Karpas-422 (cell line): ENCODE data around the gene HAPLN2. TPM values are rescaled to one million over a fixed set of nuclear protein-coding genes. Genes with fewer than 3 reads are reported as not detected.
"Not testable (repeated sequence)": the region's sequence is repeated elsewhere in the genome, so short reads cannot be mapped to it uniquely, and the experiment has no call there.

Experiments used
- DNase-seq: peaks from one replicate; pipeline ENCODE4 v3.0.0-alpha.2; 2015
- H2AFZ ChIP-seq: fragments of 200-600 bp; sonication (generic); 2 replicates; pipeline ENCODE4 v1.6.1; 2014; ENCODE audit warnings: antibody characterized with exemption, low read length, mixed read lengths
- H3K27ac ChIP-seq: fragments of 200-600 bp; sonication (generic); 2 replicates; pipeline ENCODE4 v1.5.1; 2014; ENCODE audit warnings: mild to moderate bottlenecking, low read length, moderate library complexity
- H3K27me3 ChIP-seq: fragments of 200-600 bp; sonication (generic); 2 replicates; pipeline ENCODE4 v1.6.1; 2014; ENCODE audit warnings: low read length, mixed read lengths
- H3K36me3 ChIP-seq: fragments of 200-600 bp; sonication (generic); 2 replicates; pipeline ENCODE4 v1.6.1; 2014; ENCODE audit warnings: low read length, mixed read lengths; ENCODE audit not compliant: insufficient read depth
- H3K4me1 ChIP-seq: fragments of 200-600 bp; sonication (generic); 2 replicates; pipeline ENCODE4 v1.6.1; 2014; ENCODE audit warnings: mild to moderate bottlenecking, low read length, mixed read lengths
- H3K4me2 ChIP-seq: fragments of 200-600 bp; sonication (generic); 2 replicates; pipeline ENCODE4 v1.6.1; 2014; ENCODE audit warnings: low read length, low read depth, mild to moderate bottlenecking; ENCODE audit not compliant: poor library complexity, severe bottlenecking
- H3K4me3 ChIP-seq: fragments of 200-600 bp; sonication (generic); 2 replicates; pipeline ENCODE4 v1.5.1; 2014; ENCODE audit warnings: mild to moderate bottlenecking, antibody characterized with exemption, low read length, mixed read lengths
- H3K79me2 ChIP-seq: fragments of 200-600 bp; sonication (generic); 2 replicates; pipeline ENCODE4 v1.6.1; 2014; ENCODE audit warnings: mild to moderate bottlenecking, low read length, mixed read lengths
- H3K9ac ChIP-seq: fragments of 200-600 bp; sonication (generic); 2 replicates; pipeline ENCODE4 v1.6.0; 2014; ENCODE audit warnings: low read length
- H3K9me2 ChIP-seq: fragments of 200-600 bp; sonication (generic), shearing (Covaris generic); replicated peaks from 2 replicates; pipeline ENCODE4 v1.6.0; 2014; ENCODE audit warnings: mild to moderate bottlenecking, low read length, moderate library complexity; ENCODE audit not compliant: insufficient read depth
- H3K9me3 ChIP-seq: fragments of 300-700, 200-600 bp; sonication (generic); 2 replicates; pipeline ENCODE4 v1.6.1; 2014; ENCODE audit warnings: low read length, mixed read lengths
- H4K20me1 ChIP-seq: fragments of 200-600 bp; sonication (generic); 2 replicates; pipeline ENCODE4 v1.6.1; 2014; ENCODE audit warnings: mild to moderate bottlenecking, antibody characterized with exemption, low read length, low read depth; ENCODE audit not compliant: insufficient read depth
- total RNA-seq: library from RNA; depleted of rRNA; stranded (reverse); fragments of >200 nt; shearing (Covaris generic); gene quantifications from 2 replicates; pipeline ENCODE4 v1.2.3, GENCODE V29; 2014; ENCODE audit warnings: low replicate concordance

The HAPLN2 gene
- total RNA-seq, 1 experiment from 2014 or later, result not detected

DNA sequence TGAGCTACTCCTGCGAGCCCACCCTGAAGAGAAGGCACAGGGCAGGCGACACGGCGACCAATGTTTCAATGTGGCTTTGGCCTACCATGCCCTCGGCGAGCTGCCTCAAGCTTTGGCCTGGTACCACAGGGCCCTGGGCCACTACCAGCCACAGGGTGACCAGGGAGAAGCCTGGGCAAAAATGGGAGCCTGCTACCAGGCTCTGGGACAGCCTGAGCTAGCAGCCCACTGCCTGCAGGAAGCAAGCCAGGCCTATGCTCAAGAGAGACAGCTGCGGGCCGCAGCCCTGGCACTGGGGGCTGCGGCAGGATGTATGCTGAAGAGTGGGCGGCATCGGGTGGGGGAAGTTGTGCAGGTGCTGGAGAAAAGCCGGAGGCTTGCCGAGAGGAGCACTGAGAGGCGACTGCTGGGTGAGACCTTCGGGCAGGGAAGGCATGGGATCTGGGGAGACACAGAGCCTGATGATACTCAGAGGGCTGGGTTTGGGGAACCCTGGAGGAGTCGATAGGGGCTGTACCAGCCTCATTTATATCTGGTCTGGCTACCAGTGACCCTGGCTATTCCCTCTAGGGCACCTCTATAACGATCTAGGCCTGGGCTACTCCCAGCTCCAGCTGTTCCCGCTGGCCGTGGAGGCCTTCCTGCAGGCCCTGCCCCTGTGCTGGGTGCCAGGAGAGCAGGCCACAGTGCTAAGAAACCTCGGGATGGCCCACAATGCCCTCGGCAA lies 37.4 kb upstream of the HAPLN2 start:
- DNase-seq, result peak; percentile 57
- no peaks in the 10 kb centered on the region for H3K9me3 ChIP-seq
- no peaks in the 10 kb centered on the region for H3K79me2 ChIP-seq
- H4K20me1 ChIP-seq, result no peaks in the 10 kb centered on the region
- peak overlapping the region; percentile 48 for H3K4me2 ChIP-seq
- peak overlapping the region; percentile 59 for H3K9ac ChIP-seq
- H3K36me3 ChIP-seq, result no peaks in the 10 kb centered on the region
- H3K4me3 ChIP-seq, result peak overlapping the region; percentile 48
- H3K4me1 ChIP-seq, result peaks cover 33% of the 10 kb centered on the region
- H3K27ac ChIP-seq, result peak overlapping the region; percentile 23; the same call in 1 of the 2 replicates
- peak overlapping the region; percentile 62; the same call in 1 of the 2 replicates for H2AFZ ChIP-seq
- no peaks in the 10 kb centered on the region for H3K9me2 ChIP-seq
- no peaks in the 10 kb centered on the region for H3K27me3 ChIP-seq

DNA sequence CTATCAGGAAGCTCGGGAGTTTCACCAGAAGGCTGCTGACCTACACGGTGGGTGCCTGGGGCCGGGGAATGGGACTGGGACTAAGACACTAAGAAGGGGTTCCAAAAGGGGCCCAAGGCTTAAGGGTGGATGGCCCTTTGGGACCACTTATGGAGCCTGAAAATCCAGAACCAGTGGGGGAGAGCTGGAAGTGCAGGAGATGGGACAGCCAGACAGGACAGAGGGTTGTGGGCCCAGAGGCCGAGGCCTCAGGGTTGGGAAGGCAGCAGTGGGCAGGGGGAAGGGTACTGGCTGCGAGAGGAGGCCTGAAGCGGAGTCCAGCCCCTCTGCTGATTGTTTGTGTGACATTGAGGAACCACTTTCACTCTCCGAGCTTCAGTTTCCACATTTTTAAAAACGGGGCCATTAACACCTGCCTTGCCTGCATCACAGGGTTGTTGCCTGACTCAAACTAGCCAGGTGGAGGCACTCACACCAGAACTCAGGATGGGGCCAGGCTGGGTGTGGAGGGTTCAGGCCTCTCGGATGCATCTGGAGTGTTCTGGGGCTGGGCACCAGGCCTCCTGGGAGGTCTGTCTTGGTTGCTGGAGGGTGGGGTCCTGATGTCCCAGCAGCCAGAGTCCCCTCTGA lies 36.7 kb upstream of the HAPLN2 start:
- peak overlapping the region; percentile 48 for H3K4me3 ChIP-seq
- peak overlapping the region; percentile 48 for H3K4me2 ChIP-seq

DNA sequence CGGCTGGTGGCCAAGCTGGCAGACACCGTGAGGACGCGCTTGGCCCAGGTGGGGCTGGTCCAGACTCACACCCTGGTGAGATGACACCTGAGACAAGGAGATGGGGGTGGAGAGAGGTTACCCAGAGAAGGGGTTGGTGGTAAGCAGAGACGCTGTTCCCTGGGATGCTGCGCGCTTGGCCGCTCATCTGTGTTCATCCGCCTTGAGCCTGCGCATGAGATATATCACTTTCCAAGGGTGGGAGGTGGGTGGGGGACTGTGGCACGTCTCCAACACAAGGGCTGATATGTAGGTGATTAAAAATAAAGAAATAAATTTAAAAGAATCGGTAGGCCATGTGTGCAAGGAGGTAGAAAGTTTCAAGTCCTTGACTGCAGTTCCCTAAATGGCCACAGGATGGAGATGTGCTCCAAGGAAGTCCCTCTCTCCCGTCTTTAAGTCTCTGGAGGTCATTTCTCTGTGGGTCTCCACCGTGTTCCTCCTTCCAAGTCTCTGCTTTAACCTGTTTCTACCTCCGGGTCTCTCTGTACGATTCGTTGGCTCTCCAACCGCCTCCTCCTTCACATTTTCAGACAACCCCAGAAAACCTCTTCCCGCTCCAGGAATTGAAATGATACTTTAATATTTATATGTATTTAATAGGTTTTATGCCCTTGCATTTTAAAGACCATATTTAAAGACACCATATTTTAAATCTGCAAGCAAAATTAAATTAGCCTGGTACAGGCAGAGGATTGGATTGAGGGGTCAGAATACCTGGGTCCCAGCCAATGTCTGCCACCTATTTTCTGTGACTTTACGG lies 35.2 kb upstream of the HAPLN2 start:
- Histone ChIP-seq H3K36me3 (no peaks in the 10 kb centered on the region), H4K20me1 (no peaks in the 10 kb centered on the region), H3K79me2 (no peaks in the 10 kb centered on the region), H3K27ac (no peak overlapping the region), H3K9me3 (no peaks in the 10 kb centered on the region), H3K9me2 (no peaks in the 10 kb centered on the region), H2AFZ (0 out of 2 replicates have a peak overlapping the region, but pooled peaks have one; percentile 17), H3K27me3 (no peaks in the 10 kb centered on the region), H3K9ac (no peak overlapping the region), H3K4me1 (peaks cover 33% of the 10 kb centered on the region), H3K4me3 (no peak overlapping the region), H3K4me2 (peak overlapping the region; percentile 48)
- peak; percentile 96 for DNase-seq

More for the DNA sequence above, 36.7 kb upstream of the HAPLN2 start:
- Histone ChIP-seq H3K27me3 (no peaks in the 10 kb centered on the region), H2AFZ (peak overlapping the region; percentile 62; the same call in 1 of the 2 replicates), H3K9me2 (no peaks in the 10 kb centered on the region), H3K4me1 (peaks cover 33% of the 10 kb centered on the region), H3K27ac (peak overlapping the region; percentile 40), H3K9me3 (no peaks in the 10 kb centered on the region), H3K36me3 (no peaks in the 10 kb centered on the region), H4K20me1 (no peaks in the 10 kb centered on the region), H3K79me2 (no peaks in the 10 kb centered on the region), H3K9ac (peak overlapping the region; percentile 59)
- peak; percentile 72 for DNase-seq

DNA sequence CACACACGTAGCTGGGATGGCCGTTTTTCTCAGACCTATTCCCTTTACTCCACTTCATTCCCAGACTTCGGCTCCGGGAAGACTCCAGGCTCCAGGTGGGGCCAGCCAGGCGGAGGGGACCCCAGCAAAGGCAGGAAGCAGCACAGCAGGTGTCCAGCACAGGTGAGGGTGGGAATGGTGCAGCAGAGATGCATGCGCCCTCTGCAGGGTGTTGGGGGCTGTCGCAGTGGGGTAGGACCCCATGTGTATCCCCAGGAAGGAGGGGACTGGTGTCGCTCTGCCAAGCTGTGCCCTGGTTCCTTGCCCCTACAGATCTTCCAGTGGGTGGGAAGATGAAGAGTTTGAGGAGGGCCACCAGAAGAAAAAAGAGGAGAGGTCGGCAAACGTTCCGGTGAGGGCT lies 34.4 kb upstream of the HAPLN2 start:
- no peaks in the 10 kb centered on the region for H3K27me3 ChIP-seq
- H3K4me1 ChIP-seq, result peaks cover 33% of the 10 kb centered on the region
- H4K20me1 ChIP-seq, result no peaks in the 10 kb centered on the region
- H3K9me2 ChIP-seq, result no peaks in the 10 kb centered on the region
- no peaks in the 10 kb centered on the region for H3K9me3 ChIP-seq
- no peak overlapping the region for H3K27ac ChIP-seq
- no peaks in the 10 kb centered on the region for H3K36me3 ChIP-seq
- H3K9ac ChIP-seq, result no peak overlapping the region
- peak; percentile 71 for DNase-seq
- no peak overlapping the region for H2AFZ ChIP-seq
- H3K79me2 ChIP-seq, result no peaks in the 10 kb centered on the region
- peak overlapping the region; percentile 48 for H3K4me2 ChIP-seq
- H3K4me3 ChIP-seq, result no peak overlapping the region

DNA sequence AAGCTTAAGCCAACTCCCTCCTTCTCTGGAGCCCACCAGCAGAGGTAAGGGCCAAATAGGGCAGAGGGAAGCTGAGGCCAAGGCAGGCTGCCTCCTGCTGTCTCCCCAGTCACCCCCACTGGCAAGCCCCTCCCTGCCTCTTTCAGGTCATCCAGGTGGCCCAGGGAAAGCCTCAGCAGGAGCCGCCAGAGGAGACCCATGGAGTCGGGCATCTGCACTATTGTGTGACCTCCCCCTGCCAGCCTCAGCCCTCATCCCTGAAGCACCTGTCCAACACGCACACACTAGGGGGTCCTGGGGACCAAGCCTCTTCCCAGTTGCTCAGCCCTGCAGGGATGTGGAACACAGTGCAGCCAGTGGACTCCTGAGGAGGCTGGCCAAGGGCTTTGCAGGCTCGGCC lies 32.9 kb upstream of the HAPLN2 start:
- Histone ChIP-seq H3K9ac (no peak overlapping the region), H3K4me2 (no peak overlapping the region), H4K20me1 (no peaks in the 10 kb centered on the region), H3K4me1 (peaks cover 40% of the 10 kb centered on the region), H3K36me3 (no peaks in the 10 kb centered on the region), H3K27me3 (no peaks in the 10 kb centered on the region), H3K27ac (no peak overlapping the region), H3K9me3 (no peaks in the 10 kb centered on the region), H2AFZ (no peak overlapping the region), H3K79me2 (no peaks in the 10 kb centered on the region), H3K4me3 (no peak overlapping the region), H3K9me2 (no peaks in the 10 kb centered on the region)
- DNase-seq, result no peak

DNA sequence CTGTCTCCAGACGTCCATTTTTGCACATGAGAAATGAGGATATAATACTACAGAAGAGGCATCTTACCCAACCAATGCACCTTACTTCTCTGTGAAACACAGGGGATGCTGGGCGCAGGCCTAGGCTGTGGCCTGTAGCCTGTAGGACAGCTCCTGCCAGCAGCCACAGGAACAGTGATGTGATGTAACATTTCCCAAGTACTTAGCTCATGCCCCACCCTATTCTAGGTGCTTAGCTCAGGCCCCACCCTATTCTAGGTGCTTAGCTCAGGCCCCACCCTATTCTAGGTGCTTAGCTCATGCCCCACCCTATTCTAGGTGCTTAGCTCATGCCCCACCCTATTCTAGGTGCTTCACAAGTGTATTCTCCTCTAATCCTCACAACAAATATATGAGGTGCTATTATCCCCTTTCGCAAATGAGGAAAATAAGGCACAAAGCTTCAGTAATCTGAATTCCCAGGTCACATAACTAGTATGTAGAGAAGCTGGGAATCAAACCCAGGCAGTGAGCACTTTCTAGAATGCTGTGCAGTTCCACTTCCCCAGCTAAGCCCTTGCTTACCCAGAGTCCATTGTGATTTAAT lies 32.2 kb upstream of the HAPLN2 start:
- Histone ChIP-seq H3K9ac (no peak overlapping the region), H3K36me3 (no peaks in the 10 kb centered on the region), H3K4me1 (peaks cover 36% of the 10 kb centered on the region), H3K27me3 (no peaks in the 10 kb centered on the region), H3K9me3 (no peaks in the 10 kb centered on the region), H3K79me2 (peaks cover 3% of the 10 kb centered on the region), H3K4me3 (no peak overlapping the region), H3K4me2 (no peak overlapping the region), H2AFZ (no peak overlapping the region), H4K20me1 (no peaks in the 10 kb centered on the region), H3K27ac (no peak overlapping the region), H3K9me2 (no peaks in the 10 kb centered on the region)
- DNase-seq, result no peak

DNA sequence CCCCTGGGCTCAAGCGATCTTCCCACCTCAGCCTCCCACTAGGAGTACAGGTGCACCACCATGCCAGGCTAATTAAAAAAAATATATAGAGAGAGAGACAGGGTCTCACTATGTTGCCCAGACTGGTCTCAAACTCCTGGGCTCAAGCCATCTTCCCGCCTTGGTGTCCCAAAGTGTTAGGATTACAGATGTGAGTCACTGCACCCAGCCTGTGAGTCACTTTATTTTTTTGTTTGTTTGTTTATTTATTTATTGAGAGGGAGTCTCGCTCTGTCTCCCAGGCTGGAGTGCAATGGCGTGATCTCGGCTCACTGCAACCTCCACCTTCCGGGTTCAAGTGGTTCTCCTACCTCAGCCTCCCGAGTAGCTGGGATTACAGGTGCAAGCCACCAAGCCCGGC lies 31.3 kb upstream of the HAPLN2 start:
- not testable (repeated sequence) for H3K27me3 ChIP-seq, H2AFZ ChIP-seq, H3K9ac ChIP-seq, H3K4me2 ChIP-seq, H4K20me1 ChIP-seq, H3K4me3 ChIP-seq, H3K9me2 ChIP-seq, H3K36me3 ChIP-seq, H3K9me3 ChIP-seq, H3K27ac ChIP-seq, DNase-seq
- Histone ChIP-seq H3K4me1 (peaks cover 35% of the 10 kb centered on the region), H3K79me2 (peaks cover 13% of the 10 kb centered on the region)

DNA sequence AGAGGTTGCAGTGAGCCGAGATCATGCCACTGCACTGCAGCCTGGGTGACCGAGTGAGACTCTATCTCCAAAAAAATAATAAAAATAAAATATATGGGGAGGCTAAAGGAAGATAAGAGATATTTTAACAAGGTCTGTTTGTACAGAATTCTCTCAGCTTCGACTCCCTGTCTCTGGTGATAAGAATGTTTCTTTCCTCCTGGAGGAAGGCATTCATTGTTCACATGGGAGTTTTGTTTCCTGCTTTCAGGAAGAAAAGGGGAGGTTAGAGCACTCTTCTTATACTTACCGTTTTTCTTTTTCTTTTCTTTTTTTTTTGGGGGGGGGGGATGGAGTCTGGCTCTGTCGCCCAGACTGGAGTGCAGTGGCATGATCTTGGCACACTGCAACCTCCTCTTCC lies 29.7 kb upstream of the HAPLN2 start:
- H2AFZ ChIP-seq, result no peak overlapping the region
- H3K9ac ChIP-seq, result no peak overlapping the region
- no peak overlapping the region for H3K27ac ChIP-seq

More for the DNA sequence above, 29.7 kb upstream of the HAPLN2 start:
- H3K36me3 ChIP-seq, result peaks cover 13% of the 10 kb centered on the region; the same call in 1 of the 2 replicates
- DNase-seq, result no peak
- no peak overlapping the region for H3K4me3 ChIP-seq
- peaks cover 20% of the 10 kb centered on the region for H3K79me2 ChIP-seq
- no peak overlapping the region for H3K4me2 ChIP-seq
- H3K9me3 ChIP-seq, result no peaks in the 10 kb centered on the region
- peaks cover 29% of the 10 kb centered on the region for H3K4me1 ChIP-seq
- H4K20me1 ChIP-seq, result no peaks in the 10 kb centered on the region
- no peaks in the 10 kb centered on the region for H3K9me2 ChIP-seq
- H3K27me3 ChIP-seq, result no peaks in the 10 kb centered on the region
